ENCODE data around the gene JUND.

Gene JUND

GRCh38 chr19:18312092-18312534 is 30.7 kb upstream of the JUND start:
- FAIRE-seq (no peak), DNase-seq (ENCODE audit: insufficient read length, low spot score) (no peak)
- TF ChIP-seq CTCF (IDR thresholded peaks at IDR 0.05; ENCODE audit: insufficient read depth, missing control alignments): no peak

- no peak for FAIRE-seq
- no peak for DNase-seq (ENCODE audit: insufficient read length, low spot score)
- no peak for TF ChIP-seq CTCF (IDR thresholded peaks at IDR 0.05; ENCODE audit: insufficient read depth, missing control alignments)
Measured at GRCh38 chr19:18311502-18312091, 30.2 kb upstream of the JUND start.

- TF ChIP-seq CTCF (IDR thresholded peaks at IDR 0.05; ENCODE audit: insufficient read depth, missing control alignments): no peak
- FAIRE-seq (no peak), DNase-seq (ENCODE audit: insufficient read length, low spot score) (no peak)
Measured at GRCh38 chr19:18310966-18311365, 29.5 kb upstream of the JUND start.

- DNase-seq (ENCODE audit: insufficient read length, low spot score): no peak
- TF ChIP-seq CTCF (IDR thresholded peaks at IDR 0.05; ENCODE audit: insufficient read depth, missing control alignments): no peak
- no peak for FAIRE-seq
Measured at GRCh38 chr19:18310118-18310909, 28.9 kb upstream of the JUND start.

- no peak for TF ChIP-seq CTCF (IDR thresholded peaks at IDR 0.05; ENCODE audit: insufficient read depth, missing control alignments)
- FAIRE-seq: no peak
Measured at GRCh38 chr19:18309525-18310064, 28.2 kb upstream of the JUND start.

GRCh38 chr19:18308948-18309325 is 27.5 kb upstream of the JUND start:
- no peak for DNase-seq (ENCODE audit: insufficient read length, low spot score)
- TF ChIP-seq CTCF (IDR thresholded peaks at IDR 0.05; ENCODE audit: insufficient read depth, missing control alignments): no peak
- no peak for FAIRE-seq

More at GRCh38 chr19:18309525-18310064, 28.2 kb upstream of the JUND start:
- DNase-seq (ENCODE audit: insufficient read length, low spot score): no peak
